ENCODE measurements around the gene PSORS1C2. TPM values are rescaled to one million over a fixed set of nuclear protein-coding genes. Genes with fewer than 3 reads are reported as not detected.
"Not testable (repeated sequence)": the region's sequence is repeated elsewhere in the genome, so short reads cannot be mapped to it uniquely, and the experiment has no call there.

Gene PSORS1C2
- total RNA-seq, 1 donor from 2014 or later = 2.9 TPM

DNA sequence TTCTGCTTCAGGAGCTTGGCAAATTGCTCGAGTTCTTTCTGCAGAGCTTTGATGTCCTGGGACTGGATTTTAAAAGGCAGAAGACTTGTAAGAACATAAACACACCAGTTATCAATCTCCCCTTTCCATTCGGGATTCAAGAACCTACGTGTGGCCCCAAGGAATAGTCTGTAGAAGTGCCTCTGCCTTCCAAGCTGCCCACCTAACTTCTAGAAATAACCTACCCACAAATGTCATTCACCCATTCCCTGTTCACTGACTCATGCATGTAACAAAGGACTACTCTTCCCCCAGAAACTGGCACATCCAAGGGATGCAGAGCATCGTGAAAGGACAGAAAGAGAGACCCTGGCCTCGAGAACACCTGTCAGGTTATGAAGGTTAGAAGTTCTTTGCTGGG, 27.1 kb upstream of the PSORS1C2 start:
- no peak for DNase-seq

DNA sequence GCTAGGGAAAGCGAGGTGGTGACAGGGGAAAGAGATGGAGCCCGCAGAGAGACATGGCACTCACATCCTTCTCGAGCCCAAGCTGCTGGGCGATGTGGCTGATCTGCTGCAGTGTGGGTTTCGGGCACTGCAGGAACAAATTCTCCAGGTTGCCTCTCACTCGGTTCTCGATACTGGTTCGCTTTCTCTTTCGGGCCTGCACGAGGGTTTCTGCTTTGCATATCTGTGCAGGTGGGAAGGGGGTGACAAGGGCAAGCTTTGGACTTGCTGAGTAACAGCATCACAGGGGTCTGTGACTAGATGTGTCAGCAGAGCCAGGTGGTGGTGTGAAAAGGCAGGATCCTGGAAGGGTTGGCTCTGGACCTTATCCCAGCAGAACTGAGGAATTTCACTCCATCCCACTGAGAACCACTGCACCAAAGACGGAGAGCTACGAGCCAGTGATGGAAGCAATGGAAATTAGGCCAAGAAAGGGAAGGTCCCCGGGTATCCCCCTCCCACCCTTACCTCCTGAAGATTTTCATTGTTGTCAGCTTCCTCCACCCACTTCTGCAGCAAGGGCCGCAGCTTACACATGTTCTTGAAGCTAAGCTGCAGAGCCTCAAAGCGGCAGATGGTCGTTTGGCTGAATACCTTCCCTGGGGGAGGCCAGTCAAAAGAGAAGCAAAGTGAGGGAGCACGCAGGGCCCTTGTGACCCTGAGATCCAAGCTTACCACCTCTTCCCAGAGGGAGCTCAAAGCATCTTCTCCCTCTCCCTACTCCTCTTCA, 26.4 kb upstream of the PSORS1C2 start:
- not testable (repeated sequence) for DNase-seq

DNA sequence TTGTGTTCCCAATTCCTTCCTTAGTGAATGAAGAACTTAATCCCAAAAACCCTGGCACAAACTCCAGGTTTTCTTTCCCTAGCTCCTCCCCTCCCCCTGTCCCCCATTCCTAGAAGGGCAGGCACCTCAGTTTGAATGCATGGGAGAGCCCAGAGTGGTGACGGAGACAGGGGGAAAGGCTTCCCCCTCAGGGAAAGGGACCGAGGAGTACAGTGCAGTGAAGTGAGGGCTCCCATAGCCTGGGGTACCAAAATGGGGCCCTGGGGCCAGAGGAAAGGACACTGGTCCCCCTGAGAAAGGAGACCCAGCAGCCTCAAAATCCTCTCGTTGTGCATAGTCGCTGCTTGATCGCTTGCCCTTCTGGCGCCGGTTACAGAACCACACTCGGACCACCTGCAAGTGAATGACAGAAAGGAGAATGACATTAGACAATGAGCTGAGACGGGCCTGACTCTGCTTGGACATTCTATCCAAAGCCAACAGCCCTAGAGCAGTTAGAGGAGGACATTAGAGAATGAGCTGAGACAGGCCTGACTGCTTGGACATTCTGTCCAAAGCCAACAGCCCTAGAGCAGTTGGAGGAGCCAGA, 25.7 kb upstream of the PSORS1C2 start:
- DNase-seq = not testable (repeated sequence)

DNA sequence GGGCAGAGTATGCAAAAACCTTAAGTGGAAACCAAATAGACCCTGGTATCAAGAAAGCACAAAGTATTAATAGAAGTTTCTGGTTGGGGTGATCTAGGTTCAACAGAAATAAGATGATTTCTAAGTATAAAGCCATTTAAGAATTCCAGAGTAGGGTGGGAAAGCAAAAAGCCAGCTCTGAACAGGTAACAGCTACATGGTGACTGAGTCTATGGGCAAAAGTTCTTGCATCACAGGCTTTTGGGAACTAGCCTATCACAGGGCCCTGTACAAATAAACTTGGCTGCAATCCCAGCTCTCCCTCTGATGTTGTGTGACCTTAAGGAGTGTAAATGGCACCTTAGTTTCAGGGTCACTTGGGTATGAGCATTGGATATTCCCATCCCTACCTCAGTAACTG, 25.1 kb upstream of the PSORS1C2 start:
- no peak for DNase-seq

DNA sequence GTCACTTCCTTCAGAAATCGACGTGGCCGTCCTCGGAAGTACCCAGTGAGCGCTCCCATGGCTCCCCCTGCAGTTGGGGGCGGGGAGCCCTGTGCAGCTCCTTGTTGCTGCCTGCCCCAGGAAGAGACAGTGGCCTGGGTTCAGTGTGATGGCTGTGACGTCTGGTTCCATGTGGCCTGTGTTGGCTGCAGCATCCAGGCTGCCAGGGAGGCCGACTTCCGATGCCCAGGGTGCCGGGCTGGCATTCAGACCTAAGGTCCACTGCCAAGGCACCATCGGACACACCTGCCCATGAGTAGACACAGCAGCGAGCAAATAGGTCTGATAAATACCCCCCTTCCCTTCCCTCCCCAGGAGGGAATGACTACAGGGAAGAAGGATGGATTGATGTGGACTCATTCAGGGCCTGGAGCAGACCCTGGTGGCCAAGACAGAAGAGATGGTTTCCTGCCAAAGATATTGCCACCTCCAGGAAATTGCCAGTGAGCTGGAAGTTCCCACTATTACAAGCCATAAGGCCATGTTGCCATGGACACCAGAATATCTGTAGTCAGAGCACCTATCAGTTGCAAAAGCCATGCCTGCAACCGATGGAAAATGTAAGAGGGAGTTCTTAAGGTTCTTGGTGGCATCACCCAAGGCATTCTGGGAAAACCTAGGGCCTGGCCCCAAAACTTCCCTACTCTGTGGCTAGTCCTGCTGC, 23.7 kb upstream of the PSORS1C2 start:
- DNase-seq = no peak

DNA sequence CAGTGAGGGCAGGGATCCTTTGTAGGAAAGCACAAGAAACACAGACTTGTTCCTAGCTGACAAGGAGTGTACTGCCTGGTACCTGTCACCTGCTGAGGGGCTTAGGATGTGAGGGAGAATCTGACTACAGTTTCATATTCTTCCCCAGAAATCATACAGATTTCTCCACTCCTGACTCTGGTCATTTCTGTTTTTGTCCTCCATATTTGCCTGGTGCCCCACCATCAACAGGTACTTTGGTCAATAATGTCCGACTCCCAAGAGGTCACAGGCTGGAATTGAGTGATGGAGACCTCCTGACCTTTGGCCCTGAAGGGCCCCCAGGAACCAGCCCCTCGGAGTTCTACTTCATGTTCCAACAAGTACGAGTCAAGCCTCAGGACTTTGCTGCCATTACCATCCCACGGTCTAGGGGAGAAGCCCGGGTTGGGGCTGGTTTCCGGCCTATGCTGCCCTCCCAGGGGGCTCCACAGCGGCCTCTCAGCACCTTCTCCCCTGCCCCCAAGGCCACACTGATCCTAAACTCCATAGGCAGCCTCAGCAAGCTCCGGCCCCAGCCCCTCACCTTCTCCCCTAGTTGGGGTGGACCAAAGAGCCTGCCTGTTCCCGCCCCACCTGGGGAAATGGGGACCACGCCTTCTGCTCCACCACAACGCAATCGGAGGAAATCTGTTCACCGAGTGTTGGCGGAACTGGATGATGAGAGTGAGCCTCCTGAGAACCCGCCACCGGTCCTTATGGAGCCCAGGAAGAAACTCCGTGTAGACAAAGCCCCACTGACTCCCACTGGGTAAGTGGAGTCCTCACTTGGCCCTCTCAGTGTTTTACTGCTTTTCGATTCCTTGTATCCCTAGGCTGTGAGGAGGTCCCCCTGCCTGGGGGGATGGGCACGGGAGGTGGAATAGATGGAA, 22.6 kb upstream of the PSORS1C2 start:
- no peak for DNase-seq

DNA sequence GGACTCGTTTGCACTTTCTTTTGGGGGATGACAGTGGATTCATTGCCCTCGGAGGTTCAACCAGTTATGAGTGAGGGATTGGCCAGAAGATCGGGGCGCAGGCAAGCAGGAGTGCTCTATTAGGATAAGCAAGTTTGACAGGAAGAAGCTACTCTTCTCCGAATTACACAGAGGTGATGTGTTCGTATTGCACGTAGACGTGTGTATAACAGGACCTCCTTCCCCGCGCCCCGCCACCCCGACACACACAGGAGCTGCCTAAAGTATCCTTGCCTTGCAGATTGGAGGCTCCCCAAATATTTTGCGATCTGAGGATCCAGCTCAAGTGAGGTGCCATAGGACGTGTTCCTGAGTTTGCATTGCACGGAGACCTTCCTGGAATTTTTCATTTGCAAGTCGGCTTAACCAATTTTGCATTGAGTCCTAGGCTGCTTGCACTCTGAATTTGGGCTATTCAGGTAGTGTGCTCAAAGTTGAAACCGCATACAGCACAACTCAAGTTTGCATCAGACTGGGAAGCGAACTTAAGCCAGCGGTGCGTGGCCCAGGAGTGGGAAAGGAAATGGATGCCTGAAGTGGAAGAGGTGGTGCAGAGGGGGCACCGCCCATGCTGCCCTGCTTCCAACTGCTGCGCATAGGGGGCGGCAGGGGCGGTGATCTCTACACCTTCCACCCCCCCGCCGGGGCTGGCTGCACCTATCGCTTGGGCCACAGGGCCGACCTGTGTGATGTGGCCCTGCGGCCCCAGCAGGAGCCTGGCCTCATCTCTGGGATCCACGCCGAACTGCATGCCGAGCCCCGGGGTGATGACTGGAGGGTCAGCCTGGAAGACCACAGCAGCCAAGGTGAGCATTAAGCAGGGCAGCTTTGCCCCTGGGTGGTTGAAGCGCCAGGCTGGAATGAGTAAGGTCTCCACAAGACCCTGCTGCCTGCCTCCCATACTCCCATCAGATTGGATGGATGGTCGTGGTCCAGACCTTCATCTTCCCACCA, 20.3 kb upstream of the PSORS1C2 start:
- DNase-seq = no peak

DNA sequence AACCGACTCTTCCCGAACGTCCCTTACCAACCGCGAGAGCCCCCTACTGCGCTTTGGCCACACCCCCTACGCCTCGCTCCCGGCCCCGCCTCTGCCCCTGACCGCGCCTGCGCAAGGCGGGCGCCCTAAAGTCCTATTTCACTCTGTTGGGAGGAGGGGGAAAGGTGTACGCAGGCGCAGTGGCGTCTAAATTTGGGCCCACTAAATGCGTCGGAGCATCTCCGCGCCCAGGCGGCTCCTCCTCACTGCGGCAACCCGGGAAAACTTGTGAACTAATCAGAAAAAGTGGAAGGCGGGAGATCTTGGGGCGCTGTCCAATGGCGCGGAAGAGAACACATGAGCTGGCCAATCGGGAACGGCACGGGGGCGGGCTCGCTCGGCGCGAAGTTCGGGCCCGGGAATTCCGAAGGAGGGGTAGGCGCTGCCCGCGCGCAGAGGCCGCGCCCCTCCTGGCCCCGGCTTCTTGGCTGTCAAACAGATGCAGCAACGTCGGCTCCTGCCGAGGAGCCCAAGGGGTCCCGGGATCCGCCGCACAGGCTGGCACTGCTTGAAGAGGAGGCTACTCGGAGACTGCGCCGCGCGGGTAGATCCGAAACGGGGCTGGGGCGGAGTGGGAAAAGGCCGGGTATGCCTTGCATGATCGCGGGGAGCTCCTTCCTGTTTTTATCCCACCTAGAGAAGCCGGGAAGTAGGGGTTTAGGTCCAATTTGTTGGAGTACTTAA, 19.4 kb upstream of the PSORS1C2 start, which contains the start of gene TCF19:
Gene TCF19 (plus strand): TSS at position 450 of the 723 bp plus-strand sequence. CDS start 881 bp downstream, outside the sequence.
- DNase-seq = peak; percentile 99

DNA sequence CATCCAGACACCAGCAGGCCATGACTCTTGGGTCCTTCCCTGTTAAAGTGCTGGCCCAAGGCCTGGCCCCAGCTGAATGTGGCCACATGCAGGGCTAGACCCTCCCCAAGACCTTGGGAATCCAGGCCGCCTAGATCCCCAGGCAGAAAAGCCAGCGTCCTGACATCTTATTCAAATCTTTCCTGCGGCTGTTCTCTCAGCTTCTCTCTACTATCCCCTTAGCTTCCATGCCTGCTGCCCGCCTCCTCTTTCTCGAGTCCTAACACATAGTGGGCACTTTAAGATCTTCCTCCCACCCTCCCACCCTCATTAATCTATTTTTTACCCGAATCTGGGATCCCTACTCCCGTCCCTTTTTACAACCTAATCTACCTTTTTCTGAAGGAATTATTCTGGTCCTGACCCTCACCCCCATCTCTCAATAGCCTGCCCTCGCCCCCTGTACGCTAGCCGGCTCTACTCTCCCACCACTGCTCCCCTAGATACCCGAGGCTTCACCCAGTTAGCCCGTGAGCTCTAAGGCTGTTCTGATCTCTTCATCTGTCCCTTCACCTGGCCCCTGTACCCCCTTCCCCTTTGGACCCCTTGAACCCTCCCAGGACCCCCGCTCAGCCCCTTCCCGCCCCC, 18.8 kb upstream of the PSORS1C2 start, which contains the start of gene CCHCR1:
Gene CCHCR1 (minus strand): TSS at position 290 of the 627 bp plus-strand sequence. CDS start 202 bp downstream, at position 88.
- DNase-seq = no peak

DNA sequence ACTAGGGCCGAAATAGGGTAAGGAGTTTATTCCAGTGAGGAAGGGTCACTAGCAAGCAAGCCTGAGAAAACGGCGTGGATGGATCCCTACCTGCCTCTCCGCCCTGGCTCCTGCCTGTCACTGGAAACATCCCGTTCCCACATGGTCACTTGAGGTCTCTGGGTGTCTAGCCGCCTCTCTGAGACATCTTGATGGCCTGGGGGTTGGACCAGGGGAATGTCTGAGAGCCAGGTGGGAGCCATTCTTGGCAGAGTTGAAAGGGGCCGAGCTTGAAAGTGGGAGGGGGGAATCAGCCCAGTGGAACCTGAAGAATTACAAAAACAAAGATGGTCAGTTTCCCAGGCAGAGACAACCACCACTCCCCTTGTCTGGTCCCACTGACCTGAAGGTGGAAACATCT, 17.8 kb upstream of the PSORS1C2 start:
- DNase-seq = no peak

DNA sequence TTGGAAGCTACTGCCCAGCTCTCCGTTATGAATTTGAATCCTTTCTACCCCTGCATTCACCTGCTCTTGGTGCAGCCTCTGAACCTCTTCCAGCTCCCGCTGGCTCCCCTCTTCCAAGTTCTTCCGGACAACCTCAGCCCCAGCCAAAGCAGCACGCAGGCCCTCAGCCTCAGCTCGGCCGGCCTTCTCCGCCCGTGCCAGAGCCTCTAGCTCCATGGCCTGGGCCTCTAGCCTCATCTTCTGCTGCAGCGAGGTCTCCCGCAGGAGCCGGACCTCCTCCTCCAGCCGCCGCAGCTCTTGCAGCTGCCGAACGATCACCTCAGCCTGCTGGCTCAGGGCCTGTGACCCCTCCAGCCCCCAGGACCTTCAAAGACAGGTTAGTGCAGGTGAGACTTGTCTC, 15.6 kb upstream of the PSORS1C2 start:
- DNase-seq = no peak

DNA sequence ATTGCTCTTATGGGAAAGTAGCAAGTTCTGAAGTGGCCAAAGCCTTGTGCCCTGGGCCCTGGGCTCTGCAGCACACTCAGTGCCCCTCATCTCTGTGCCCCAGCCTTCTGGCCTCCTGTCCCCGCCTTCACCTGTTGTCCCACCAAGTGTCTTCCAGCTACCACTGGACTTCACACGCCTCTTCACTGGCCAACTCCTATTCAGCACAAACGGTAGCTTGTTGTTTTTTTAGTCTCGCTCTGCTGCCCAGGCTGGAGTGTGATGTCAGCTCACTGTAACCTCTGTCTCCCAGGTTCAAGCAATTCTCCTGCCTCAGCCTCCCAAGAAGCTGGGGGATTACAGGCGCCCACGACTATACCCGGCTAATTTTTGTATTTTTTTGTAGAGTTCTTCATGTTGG, 13.9 kb upstream of the PSORS1C2 start:
- DNase-seq = no peak

DNA sequence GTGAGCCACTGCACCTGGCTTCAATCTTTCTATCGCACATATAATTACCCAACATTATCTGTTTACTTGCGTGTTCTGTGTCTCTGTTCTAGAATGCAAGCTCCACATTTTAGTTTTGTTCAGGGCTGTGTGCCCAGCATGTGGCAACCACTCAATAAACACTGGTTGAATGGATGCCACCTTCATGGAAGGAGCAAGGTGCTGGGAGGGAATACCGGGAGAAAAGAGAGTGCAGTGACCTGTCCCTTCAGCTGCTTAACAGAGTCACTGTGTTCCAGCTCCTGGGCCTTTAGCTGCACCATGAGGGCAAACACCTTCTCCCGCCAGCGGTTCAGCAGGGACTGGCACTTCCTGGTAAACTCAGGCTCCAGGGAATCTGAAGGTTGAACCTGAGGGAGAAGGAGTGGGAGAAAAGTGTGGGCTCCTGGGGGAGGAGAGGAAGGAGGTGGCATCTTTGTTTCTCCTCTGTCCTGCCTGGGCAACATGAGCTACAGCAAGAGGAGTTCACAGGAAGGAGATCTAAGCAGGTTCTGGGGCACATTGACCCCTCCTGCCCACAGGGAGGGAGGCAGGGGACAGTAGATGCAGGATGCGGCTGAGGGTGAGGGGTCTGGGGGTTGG, 11.1 kb upstream of the PSORS1C2 start:
- DNase-seq = no peak

DNA sequence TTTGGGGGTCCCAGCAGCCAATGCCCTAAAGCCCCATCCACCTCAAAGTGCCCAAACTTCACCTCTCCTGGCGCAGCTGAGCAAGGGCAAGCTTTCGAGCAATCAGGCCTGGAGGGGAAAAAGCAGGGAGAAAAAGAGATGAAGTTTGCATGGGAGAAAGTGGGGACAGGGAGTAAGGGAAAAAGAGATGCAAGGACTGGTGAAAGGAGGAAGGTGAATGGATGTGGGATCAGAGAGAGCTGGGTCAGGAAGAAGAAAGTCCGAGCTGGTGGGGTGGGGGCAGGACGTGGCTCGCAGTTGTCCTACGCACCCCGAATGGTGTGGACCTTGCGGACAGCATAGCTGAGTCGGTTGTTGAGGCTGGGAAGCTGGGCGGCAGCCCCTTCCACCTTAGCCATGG, 6.5 kb upstream of the PSORS1C2 start:
- no peak for DNase-seq

DNA sequence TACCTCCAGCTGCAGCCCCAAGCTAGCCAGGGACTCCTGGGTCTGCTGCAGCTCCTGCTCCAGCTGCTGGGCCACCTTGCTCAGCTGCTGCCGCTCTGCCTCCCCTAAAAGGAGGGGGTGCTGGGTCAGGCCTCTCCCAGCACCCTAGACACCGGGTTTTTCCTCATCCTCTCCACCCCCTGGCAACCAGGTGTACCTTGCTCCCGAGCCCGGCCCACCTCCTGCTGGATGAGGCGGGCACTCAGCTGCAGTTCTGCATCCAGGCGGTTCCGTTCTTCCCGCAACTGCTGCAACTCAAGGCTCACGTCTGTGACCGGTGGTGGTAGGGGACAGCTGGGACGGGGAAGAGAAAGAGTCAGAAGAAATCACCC, 6.1 kb upstream of the PSORS1C2 start:
- no peak for DNase-seq

DNA sequence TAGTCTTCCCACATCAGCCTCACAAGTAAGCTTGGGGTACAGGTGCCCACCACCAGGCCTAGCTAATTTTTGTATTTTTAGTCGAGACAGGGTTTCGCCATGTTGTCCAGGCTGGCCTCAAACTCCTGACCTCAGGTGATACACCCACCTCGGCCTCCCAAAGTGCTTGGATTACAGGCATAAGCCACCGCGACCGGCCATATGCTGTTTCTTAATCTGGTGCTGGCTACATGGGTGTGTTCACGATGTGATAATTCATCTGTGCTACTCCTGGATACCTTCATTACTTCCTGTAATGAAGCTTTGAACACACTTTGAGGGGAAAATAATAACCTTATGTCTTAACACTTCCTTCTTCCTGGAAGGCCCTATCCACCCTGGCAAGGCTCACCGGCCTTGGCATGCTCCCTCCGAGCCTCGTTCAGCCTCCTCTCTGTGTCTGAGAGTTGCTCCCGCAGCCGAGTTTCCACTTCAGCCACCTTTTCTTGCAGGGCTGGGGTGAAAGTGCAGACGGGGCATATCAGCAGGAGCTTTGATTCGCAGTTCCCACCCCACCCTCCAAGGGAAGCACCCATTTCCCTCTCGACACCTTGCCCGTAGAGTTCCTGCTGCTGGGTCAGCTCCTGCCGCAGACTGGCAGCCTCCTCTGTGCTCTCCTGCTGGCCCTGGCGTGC, 5.6 kb upstream of the PSORS1C2 start:
- no peak for DNase-seq

DNA sequence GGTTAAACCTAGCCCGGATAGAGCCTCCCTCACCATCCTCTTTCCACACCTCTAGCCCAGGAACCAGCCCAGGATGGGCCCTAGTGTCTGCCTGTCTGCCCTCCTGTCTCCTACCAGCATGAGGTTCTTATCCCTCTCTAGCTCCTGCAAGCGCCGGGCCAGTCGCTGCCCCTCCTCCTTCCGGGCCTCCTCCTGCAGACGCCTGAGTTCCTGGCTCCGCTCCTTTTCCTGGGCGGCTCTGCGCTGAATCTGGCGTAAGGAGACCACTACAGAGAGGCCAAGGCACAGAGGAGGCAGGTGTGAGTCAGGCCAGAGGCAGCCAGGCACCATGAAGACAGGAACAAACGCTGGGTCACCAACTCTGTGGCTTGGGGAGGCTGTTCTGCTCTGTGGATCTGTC, 4.3 kb upstream of the PSORS1C2 start:
- DNase-seq = no peak

DNA sequence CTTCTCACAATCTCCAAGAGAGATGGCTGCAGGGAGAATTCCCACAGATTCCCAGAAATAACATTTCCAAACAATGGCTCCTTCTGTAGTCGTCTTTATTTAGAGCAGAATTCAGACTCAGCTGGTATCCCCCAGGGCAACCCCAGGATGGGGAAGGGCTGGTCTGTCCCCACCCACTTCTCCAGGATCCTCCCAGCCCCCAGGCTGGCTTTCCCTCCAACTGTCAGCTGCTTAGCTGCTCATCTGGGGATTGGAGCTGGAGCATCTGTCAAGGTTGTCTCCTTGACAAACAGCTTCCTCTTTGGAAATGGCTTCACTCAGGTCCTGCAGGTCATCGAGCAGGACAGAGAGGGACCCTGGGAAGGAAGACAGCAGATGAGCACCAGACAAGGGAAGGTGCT, 3.5 kb upstream of the PSORS1C2 start:
- DNase-seq = peak; percentile 45

DNA sequence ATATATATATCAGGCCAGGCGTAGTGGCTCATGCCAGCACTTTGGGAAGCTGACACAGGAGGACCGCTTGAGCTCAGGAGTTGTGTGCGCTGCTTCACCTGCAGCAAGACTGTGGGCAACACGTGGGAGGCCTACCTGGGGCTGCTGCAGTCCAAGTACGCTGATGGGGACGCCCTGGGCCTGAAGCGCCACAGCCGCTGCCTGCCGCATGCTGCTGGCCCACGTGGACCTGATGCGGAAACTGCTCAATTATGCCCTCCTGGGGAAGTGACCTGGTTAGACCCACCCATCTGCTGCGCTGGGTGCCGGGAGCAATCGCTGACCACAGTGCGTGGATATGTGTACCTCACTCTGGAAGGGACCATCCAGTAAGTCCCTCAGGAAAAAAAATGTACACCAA, 1.8 kb upstream of the PSORS1C2 start:
- DNase-seq = no peak
